Activated CD4-positive, alpha-beta T cell treated with anti-CD3 and anti-CD28 coated beads, Interleukin-2, amount 50 U/mL, for 16 hours (primary cell): ENCODE measurements around the gene TRAIP.

ENCODE experiments used
- DNase-seq: peaks from one replicate; pipeline ENCODE4 v3.0.0-alpha.2; 2020

The TRAIP gene

GRCh38 chr3:49813497-49814174 is 42.7 kb downstream of the TRAIP start, which contains the start of gene UBA7:
Gene UBA7 (minus strand): TSS chr3:49813953. CDS start chr3:49813787, 166 bp downstream.
- DNase-seq: peak; percentile 30

- DNase-seq: no peak
These were observed 43.4 kb downstream of the TRAIP start for GRCh38 chr3:49812916-49813496.

- no peak for DNase-seq
These were observed 48.8 kb downstream of the TRAIP start for GRCh38 chr3:49807431-49808114.

- no peak for DNase-seq
These were observed 49.5 kb downstream of the TRAIP start for GRCh38 chr3:49806850-49807249.

GRCh38 chr3:49805897-49806701 is 50.3 kb downstream of the TRAIP start:
- DNase-seq: no peak

GRCh38 chr3:49805367-49805782 is 51.0 kb downstream of the TRAIP start:
- no peak for DNase-seq

GRCh38 chr3:49804141-49805041 is 52.0 kb downstream of the TRAIP start:
- DNase-seq: no peak

- no peak for DNase-seq
These were observed 52.8 kb downstream of the TRAIP start for GRCh38 chr3:49803465-49804140.

- DNase-seq: peak; percentile 90
These were observed 53.5 kb downstream of the TRAIP start, which contains the start of gene INKA1 for GRCh38 chr3:49802719-49803464. Gene INKA1 (plus strand): TSS chr3:49803261. CDS start chr3:49803393, 132 bp downstream.

- DNase-seq: no peak
These were observed 55.2 kb downstream of the TRAIP start for GRCh38 chr3:49801160-49801559.

- no peak for DNase-seq
These were observed 56.6 kb downstream of the TRAIP start, which contains the start of gene CDHR4 for GRCh38 chr3:49799761-49800160. Gene CDHR4 (minus strand): TSS chr3:49799873. CDS start chr3:49799812, 61 bp downstream.

GRCh38 chr3:49799105-49799504 is 57.3 kb downstream of the TRAIP start:
- no peak for DNase-seq

- DNase-seq: no peak
These were observed 61.1 kb downstream of the TRAIP start for GRCh38 chr3:49794926-49795905.

GRCh38 chr3:49794431-49794830 is 61.9 kb downstream of the TRAIP start:
- DNase-seq: no peak

GRCh38 chr3:49793486-49794085 is 62.8 kb downstream of the TRAIP start:
- DNase-seq: no peak

- no peak for DNase-seq
These were observed 63.8 kb downstream of the TRAIP start for GRCh38 chr3:49792371-49793150.

GRCh38 chr3:49791571-49791970 is 64.8 kb downstream of the TRAIP start:
- no peak for DNase-seq
